ENCODE data around the gene MACF1.
"Not testable (repeated sequence)": the region's sequence is repeated elsewhere in the genome, so short reads cannot be mapped to it uniquely, and the experiment has no call there.

Gene MACF1

DNA sequence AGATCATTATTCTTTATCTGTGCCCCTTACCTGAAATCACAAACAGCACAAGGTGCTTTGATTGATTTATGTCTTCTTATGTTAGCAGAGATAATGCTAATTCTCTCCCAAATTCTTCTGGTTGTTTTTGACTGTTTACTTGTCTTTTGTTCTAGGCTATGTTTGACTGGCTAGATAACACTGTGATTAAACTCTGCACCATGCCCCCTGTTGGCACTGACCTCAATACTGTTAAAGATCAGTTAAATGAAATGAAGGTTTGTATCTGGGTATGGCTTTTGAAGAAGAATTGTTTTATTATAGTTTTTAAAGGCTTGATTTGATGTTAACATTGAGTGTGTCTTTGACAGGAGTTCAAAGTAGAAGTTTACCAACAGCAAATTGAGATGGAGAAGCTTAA lies 237.3 kb downstream of the MACF1 start:
- H3K4me3 ChIP-seq (ENCODE audit: insufficient read depth, low read depth, low read length, poor library complexity, severe bottlenecking) = no peak overlapping the region
- no peaks in the 10 kb centered on the region for H3K4me1 ChIP-seq (ENCODE audit: control insufficient read depth, insufficient read depth, low read length, poor library complexity, severe bottlenecking)
- H3K27ac ChIP-seq (ENCODE audit: insufficient read depth, low read length, poor library complexity, severe bottlenecking) = no peak overlapping the region
- H3K27me3 ChIP-seq (replicated peaks; ENCODE audit: control insufficient read depth, insufficient read depth, low read length, poor library complexity, severe bottlenecking) = no peaks in the 10 kb centered on the region
- no peak for DNase-seq
- H3K9me3 ChIP-seq (ENCODE audit: control insufficient read depth, low read length) = no peaks in the 10 kb centered on the region
- peaks cover 89% of the 10 kb centered on the region for H3K36me3 ChIP-seq (ENCODE audit: control insufficient read depth, insufficient read depth, low read length)

DNA sequence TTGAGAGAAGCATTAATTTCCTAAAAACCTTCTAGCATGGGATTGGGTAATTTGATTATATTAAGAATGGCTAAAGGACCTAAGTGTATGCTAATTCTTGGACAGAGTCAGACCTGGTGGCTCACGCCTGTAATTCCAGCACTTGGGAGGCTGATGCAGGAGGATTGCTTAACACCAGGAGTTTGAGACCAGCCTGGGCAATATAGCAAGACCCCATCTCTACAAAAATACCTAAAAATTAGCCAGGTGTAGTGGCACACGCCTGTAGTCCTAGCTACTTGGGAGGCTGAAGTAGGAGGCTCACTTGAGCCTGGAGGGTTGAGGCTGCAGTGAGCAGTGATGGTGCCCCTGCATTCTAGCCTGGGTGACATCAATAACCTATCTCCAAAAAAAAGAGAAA lies 241.1 kb downstream of the MACF1 start:
- H3K4me3 ChIP-seq (ENCODE audit: insufficient read depth, low read depth, low read length, poor library complexity, severe bottlenecking) = no peak overlapping the region
- DNase-seq = no peak
- no peak overlapping the region for H3K27ac ChIP-seq (ENCODE audit: insufficient read depth, low read length, poor library complexity, severe bottlenecking)
- H3K36me3 ChIP-seq (ENCODE audit: control insufficient read depth, insufficient read depth, low read length) = peaks cover 81% of the 10 kb centered on the region
- no peaks in the 10 kb centered on the region for H3K27me3 ChIP-seq (replicated peaks; ENCODE audit: control insufficient read depth, insufficient read depth, low read length, poor library complexity, severe bottlenecking)
- H3K4me1 ChIP-seq (ENCODE audit: control insufficient read depth, insufficient read depth, low read length, poor library complexity, severe bottlenecking) = no peaks in the 10 kb centered on the region
- no peaks in the 10 kb centered on the region for H3K9me3 ChIP-seq (ENCODE audit: control insufficient read depth, low read length)

DNA sequence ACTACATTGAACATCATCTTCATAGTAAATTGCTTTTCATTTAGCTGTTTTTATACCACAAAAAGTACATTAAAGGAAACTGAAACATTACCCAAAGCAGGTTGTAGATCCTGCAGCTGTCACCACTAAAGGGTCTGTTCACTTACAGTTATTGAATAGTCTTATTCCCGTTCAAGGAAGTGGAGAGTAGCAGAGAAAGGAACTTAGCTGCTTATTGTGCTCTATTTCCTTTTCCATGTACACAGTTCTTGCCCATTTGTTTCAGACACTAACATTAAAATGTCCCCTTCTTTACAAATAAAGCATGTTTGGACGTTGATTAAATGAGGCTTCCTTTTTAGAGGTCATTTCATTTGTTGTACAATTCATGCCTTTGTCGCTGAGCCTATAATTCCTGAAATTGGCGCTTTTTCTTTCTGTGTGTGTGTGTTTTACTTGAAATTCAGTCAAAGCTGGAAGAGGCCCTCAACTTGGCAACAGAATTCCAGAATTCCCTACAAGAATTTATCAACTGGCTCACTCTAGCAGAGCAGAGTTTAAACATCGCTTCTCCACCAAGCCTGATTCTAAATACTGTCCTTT lies 242.6 kb downstream of the MACF1 start:
- Histone ChIP-seq H3K36me3 (ENCODE audit: control insufficient read depth, insufficient read depth, low read length) (peaks cover 80% of the 10 kb centered on the region), H3K9me3 (ENCODE audit: control insufficient read depth, low read length) (no peaks in the 10 kb centered on the region), H3K27me3 (replicated peaks; ENCODE audit: control insufficient read depth, insufficient read depth, low read length, poor library complexity, severe bottlenecking) (no peaks in the 10 kb centered on the region), H3K27ac (ENCODE audit: insufficient read depth, low read length, poor library complexity, severe bottlenecking) (no peak overlapping the region), H3K4me3 (ENCODE audit: insufficient read depth, low read depth, low read length, poor library complexity, severe bottlenecking) (no peak overlapping the region), H3K4me1 (ENCODE audit: control insufficient read depth, insufficient read depth, low read length, poor library complexity, severe bottlenecking) (no peaks in the 10 kb centered on the region)
- DNase-seq = no peak

DNA sequence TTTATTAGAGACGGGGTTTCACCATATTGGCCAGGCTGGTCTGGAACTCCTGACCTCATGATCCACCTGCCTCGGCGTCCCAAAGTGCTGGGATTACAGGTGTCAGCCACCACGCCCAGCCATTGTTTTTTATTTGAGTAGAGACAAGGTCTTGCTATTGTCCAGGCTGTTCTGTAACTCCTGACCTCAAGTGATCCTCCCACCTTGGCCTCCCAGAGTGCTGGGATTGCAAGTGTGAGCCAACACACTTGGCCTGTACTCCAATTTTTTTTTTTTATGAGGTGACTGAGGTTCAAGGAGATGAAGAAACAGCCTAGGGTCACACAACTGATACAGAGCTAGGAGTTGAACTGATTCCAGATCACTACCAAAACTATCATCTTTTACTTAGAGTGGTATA lies 245.5 kb downstream of the MACF1 start:
- not testable (repeated sequence) for H3K4me1 ChIP-seq (ENCODE audit: control insufficient read depth, insufficient read depth, low read length, poor library complexity, severe bottlenecking); DNase-seq; H3K4me3 ChIP-seq (ENCODE audit: insufficient read depth, low read depth, low read length, poor library complexity, severe bottlenecking); H3K27ac ChIP-seq (ENCODE audit: insufficient read depth, low read length, poor library complexity, severe bottlenecking); H3K9me3 ChIP-seq (ENCODE audit: control insufficient read depth, low read length); H3K27me3 ChIP-seq (replicated peaks; ENCODE audit: control insufficient read depth, insufficient read depth, low read length, poor library complexity, severe bottlenecking)
- H3K36me3 ChIP-seq (ENCODE audit: control insufficient read depth, insufficient read depth, low read length) = peaks cover 83% of the 10 kb centered on the region

DNA sequence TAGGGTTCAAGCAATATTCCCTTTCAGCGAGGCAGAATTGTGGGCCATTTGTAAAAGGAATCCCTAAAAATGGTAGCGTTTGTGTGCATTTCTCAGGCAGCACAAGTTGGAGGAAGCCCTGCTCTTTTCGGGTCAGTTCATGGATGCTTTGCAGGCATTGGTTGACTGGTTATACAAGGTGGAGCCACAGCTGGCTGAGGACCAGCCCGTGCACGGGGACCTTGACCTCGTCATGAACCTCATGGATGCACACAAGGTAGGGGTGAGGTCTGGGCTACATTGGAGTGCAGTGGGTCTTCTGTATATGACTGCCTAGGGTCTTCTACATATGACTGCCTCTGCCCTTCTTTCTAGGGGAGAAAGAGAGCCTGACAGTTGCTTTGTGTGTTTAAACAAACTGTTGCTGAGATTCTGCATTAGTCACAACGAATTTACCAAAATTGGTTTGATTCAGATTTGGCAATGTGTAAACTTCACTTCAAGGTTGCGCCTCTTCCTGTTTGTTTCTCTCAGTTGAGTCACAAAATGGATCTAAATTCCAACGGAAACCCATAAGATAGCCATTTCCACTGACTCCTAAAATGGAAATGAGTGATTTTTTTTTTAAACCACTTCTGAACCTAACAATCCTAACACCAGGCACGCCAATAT lies 246.6 kb downstream of the MACF1 start:
- peaks cover 84% of the 10 kb centered on the region for H3K36me3 ChIP-seq (ENCODE audit: control insufficient read depth, insufficient read depth, low read length)
- no peak for DNase-seq
- no peaks in the 10 kb centered on the region for H3K9me3 ChIP-seq (ENCODE audit: control insufficient read depth, low read length)
- no peak overlapping the region for H3K27ac ChIP-seq (ENCODE audit: insufficient read depth, low read length, poor library complexity, severe bottlenecking)
- no peaks in the 10 kb centered on the region for H3K27me3 ChIP-seq (replicated peaks; ENCODE audit: control insufficient read depth, insufficient read depth, low read length, poor library complexity, severe bottlenecking)
- H3K4me3 ChIP-seq (ENCODE audit: insufficient read depth, low read depth, low read length, poor library complexity, severe bottlenecking) = no peak overlapping the region
- no peaks in the 10 kb centered on the region for H3K4me1 ChIP-seq (ENCODE audit: control insufficient read depth, insufficient read depth, low read length, poor library complexity, severe bottlenecking)

DNA sequence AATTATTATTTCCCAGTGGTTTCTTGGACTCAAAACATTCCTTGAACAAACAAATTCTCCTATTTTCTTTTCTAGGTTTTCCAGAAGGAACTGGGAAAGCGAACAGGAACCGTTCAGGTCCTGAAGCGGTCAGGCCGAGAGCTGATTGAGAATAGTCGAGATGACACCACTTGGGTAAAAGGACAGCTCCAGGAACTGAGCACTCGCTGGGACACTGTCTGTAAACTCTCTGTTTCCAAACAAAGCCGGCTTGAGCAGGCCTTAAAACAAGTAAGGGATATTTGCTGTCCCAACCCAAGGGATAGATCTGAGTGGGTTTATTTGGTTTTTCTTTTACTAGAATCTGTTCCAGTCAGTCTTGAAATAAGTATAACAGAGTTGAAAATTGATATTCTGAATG lies 247.6 kb downstream of the MACF1 start:
- Histone ChIP-seq H3K27ac (ENCODE audit: insufficient read depth, low read length, poor library complexity, severe bottlenecking) (no peak overlapping the region), H3K27me3 (replicated peaks; ENCODE audit: control insufficient read depth, insufficient read depth, low read length, poor library complexity, severe bottlenecking) (no peaks in the 10 kb centered on the region), H3K4me1 (ENCODE audit: control insufficient read depth, insufficient read depth, low read length, poor library complexity, severe bottlenecking) (no peaks in the 10 kb centered on the region), H3K36me3 (ENCODE audit: control insufficient read depth, insufficient read depth, low read length) (peaks cover 87% of the 10 kb centered on the region), H3K9me3 (ENCODE audit: control insufficient read depth, low read length) (no peaks in the 10 kb centered on the region), H3K4me3 (ENCODE audit: insufficient read depth, low read depth, low read length, poor library complexity, severe bottlenecking) (no peak overlapping the region)
- DNase-seq = no peak

DNA sequence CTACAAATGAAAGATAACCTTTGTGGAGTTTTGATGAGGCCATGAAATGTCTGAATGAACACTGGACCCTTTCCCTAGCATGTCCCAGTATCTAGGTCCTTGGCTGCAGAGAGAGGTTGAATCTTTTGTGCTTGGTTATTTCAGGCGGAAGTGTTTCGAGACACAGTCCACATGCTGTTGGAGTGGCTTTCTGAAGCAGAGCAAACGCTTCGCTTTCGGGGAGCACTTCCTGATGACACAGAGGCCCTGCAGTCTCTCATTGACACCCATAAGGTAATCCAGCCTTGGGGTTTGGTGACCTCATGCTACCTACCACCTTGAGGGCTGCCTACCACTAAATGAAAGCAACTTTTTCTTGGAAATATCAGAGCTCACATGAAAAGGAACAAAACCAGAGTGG lies 248.0 kb downstream of the MACF1 start:
- peaks cover 87% of the 10 kb centered on the region for H3K36me3 ChIP-seq (ENCODE audit: control insufficient read depth, insufficient read depth, low read length)
- no peaks in the 10 kb centered on the region for H3K9me3 ChIP-seq (ENCODE audit: control insufficient read depth, low read length)
- H3K4me1 ChIP-seq (ENCODE audit: control insufficient read depth, insufficient read depth, low read length, poor library complexity, severe bottlenecking) = no peaks in the 10 kb centered on the region
- no peaks in the 10 kb centered on the region for H3K27me3 ChIP-seq (replicated peaks; ENCODE audit: control insufficient read depth, insufficient read depth, low read length, poor library complexity, severe bottlenecking)
- no peak overlapping the region for H3K27ac ChIP-seq (ENCODE audit: insufficient read depth, low read length, poor library complexity, severe bottlenecking)
- H3K4me3 ChIP-seq (ENCODE audit: insufficient read depth, low read depth, low read length, poor library complexity, severe bottlenecking) = no peak overlapping the region
- DNase-seq = no peak

DNA sequence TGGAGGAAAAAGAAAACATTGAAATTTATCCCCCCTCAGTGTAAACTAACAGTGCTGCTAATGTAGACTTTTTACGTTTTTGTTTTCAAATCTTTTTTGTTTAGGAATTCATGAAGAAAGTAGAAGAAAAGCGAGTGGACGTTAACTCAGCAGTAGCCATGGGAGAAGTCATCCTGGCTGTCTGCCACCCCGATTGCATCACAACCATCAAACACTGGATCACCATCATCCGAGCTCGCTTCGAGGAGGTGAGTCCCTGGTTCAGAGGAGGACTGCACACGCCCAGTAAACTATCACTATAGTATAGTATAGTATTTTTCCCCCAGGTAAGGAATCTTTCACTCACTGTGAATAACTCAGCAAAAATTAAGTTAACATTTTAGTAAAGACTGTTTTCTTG lies 249.1 kb downstream of the MACF1 start:
- Histone ChIP-seq H3K9me3 (ENCODE audit: control insufficient read depth, low read length) (no peaks in the 10 kb centered on the region), H3K4me3 (ENCODE audit: insufficient read depth, low read depth, low read length, poor library complexity, severe bottlenecking) (no peak overlapping the region), H3K36me3 (ENCODE audit: control insufficient read depth, insufficient read depth, low read length) (peaks cover 87% of the 10 kb centered on the region), H3K4me1 (ENCODE audit: control insufficient read depth, insufficient read depth, low read length, poor library complexity, severe bottlenecking) (no peaks in the 10 kb centered on the region), H3K27me3 (replicated peaks; ENCODE audit: control insufficient read depth, insufficient read depth, low read length, poor library complexity, severe bottlenecking) (no peaks in the 10 kb centered on the region), H3K27ac (ENCODE audit: insufficient read depth, low read length, poor library complexity, severe bottlenecking) (no peak overlapping the region)
- no peak for DNase-seq

DNA sequence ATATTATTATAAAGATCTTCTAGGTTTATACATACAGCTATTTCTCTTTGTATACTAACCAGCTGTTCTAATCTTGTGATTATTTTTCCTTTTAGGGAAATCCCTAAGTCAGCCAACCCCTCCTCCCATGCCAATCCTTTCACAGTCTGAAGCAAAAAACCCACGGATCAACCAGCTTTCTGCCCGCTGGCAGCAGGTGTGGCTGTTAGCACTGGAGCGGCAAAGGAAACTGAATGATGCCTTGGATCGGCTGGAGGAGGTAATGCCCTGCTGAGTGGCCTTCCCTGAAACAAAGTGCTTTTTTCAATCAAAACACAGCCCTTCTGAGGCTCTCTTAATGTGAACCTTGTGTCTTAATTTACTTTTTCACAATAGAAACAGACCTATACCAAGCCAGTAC lies 254.5 kb downstream of the MACF1 start:
- no peak overlapping the region for H3K27ac ChIP-seq (ENCODE audit: insufficient read depth, low read length, poor library complexity, severe bottlenecking)
- peaks cover 98% of the 10 kb centered on the region for H3K36me3 ChIP-seq (ENCODE audit: control insufficient read depth, insufficient read depth, low read length)
- no peak for DNase-seq
- H3K27me3 ChIP-seq (replicated peaks; ENCODE audit: control insufficient read depth, insufficient read depth, low read length, poor library complexity, severe bottlenecking) = no peaks in the 10 kb centered on the region
- no peaks in the 10 kb centered on the region for H3K4me1 ChIP-seq (ENCODE audit: control insufficient read depth, insufficient read depth, low read length, poor library complexity, severe bottlenecking)
- H3K4me3 ChIP-seq (ENCODE audit: insufficient read depth, low read depth, low read length, poor library complexity, severe bottlenecking) = no peak overlapping the region
- no peaks in the 10 kb centered on the region for H3K9me3 ChIP-seq (ENCODE audit: control insufficient read depth, low read length)

DNA sequence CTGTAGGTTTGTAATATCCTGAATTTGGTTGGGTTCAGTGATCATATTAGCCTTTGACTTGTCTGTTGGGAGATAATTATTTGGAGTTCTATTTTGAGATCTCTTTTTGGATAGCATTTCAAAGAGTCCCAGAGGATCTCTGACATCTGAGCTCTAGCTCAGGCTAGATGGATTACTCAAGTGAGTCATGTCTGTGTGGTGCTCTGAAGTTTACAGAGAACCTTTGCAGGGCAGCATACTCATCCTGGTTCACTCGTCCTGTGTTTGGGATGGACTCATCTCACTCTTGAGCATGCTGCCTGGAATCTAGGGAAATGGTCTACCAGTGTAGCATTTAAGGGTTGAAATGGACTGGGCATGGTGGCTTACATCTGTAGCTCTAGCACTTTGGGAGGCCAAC lies 257.6 kb downstream of the MACF1 start:
- Histone ChIP-seq H3K27me3 (replicated peaks; ENCODE audit: control insufficient read depth, insufficient read depth, low read length, poor library complexity, severe bottlenecking) (no peaks in the 10 kb centered on the region), H3K4me3 (ENCODE audit: insufficient read depth, low read depth, low read length, poor library complexity, severe bottlenecking) (no peak overlapping the region), H3K36me3 (ENCODE audit: control insufficient read depth, insufficient read depth, low read length) (peaks cover 90% of the 10 kb centered on the region), H3K4me1 (ENCODE audit: control insufficient read depth, insufficient read depth, low read length, poor library complexity, severe bottlenecking) (no peaks in the 10 kb centered on the region), H3K27ac (ENCODE audit: insufficient read depth, low read length, poor library complexity, severe bottlenecking) (no peak overlapping the region), H3K9me3 (ENCODE audit: control insufficient read depth, low read length) (no peaks in the 10 kb centered on the region)
- no peak for DNase-seq
